Gastrocnemius medialis (tissue), 4 donors: ENCODE measurements around the gene TNC. TPM values are rescaled to one million over a fixed set of nuclear protein-coding genes. Genes with fewer than 3 reads are reported as not detected.

ENCODE experiments used
- ATAC-seq, 2 donors: fragments of 150-250 bp; one replicate each; pipeline ENCODE4 v1.9.1; 2016
- DNase-seq, 2 donors: peaks; one replicate each; pipeline ENCODE4 v3.0.0-alpha.2; 2019
- H3K27ac ChIP-seq, 4 donors: fragments of 200-600 bp; sonication (generic); 1 replicate in 1 of 4; 2 replicates in 3 of 4; pipeline ENCODE4 v1.5.1; 2016 to 2018; ENCODE audit warnings: mild to moderate bottlenecking in 2 of 4, moderate library complexity in 1 of 4
- H3K27me3 ChIP-seq, 3 donors: fragments of 200-600 bp; sonication (generic) in 2 of 3; 1 replicate in 1 of 3; 2 replicates in 2 of 3; pipeline versions ENCODE4 v1.5.1 to v1.6.0; 2016 to 2019; ENCODE audit warnings: mild to moderate bottlenecking in 1 of 3, moderate library complexity in 1 of 3
- H3K36me3 ChIP-seq, 2 donors: fragments of 200-600 bp; sonication (generic) in 1 of 2; one replicate each; pipeline ENCODE4 v1.5.1; 2017 to 2018
- H3K4me1 ChIP-seq, 2 donors: fragments of 200-600 bp; sonication (generic) in 1 of 2; one replicate each; pipeline ENCODE4 v1.5.1; 2016 to 2017; ENCODE audit warnings: mild to moderate bottlenecking in 2 of 2
- H3K4me3 ChIP-seq, 4 donors: fragments of 200-600 bp; sonication (generic) in 3 of 4; 1 replicate in 1 of 4; 2 replicates in 3 of 4; pipeline ENCODE4 v1.5.1; 2016 to 2019; ENCODE audit warnings: mild to moderate bottlenecking in 2 of 4
- H3K9me3 ChIP-seq, 3 donors: fragments of 200-600 bp; sonication (generic) in 2 of 3; 1 replicate in 1 of 3; 2 replicates in 2 of 3; pipeline ENCODE4 v1.5.1; 2016 to 2019
- CTCF ChIP-seq, 5 experiments: fragments of 450-650 bp in 3 of 5; fragments of 200-600 bp in 2 of 5; sonication (generic) in 2 of 5; IDR thresholded peaks in 4 of 5; conservative IDR thresholded peaks in 1 of 5; 1 replicate in 4 of 5; 2 replicates in 1 of 5; pipeline ENCODE4 v1.5.1; 2016 to 2019; ENCODE audit warnings: antibody characterized with exemption in 5 of 5, mild to moderate bottlenecking in 3 of 5, moderate library complexity in 3 of 5
- POLR2A ChIP-seq, 2 donors: fragments of 450-650 bp; IDR thresholded peaks; one replicate each; pipeline ENCODE4 v1.6.1; 2017; ENCODE audit warnings: antibody characterized with exemption in 2 of 2, mild to moderate bottlenecking in 2 of 2, moderate library complexity in 2 of 2
- in situ Hi-C, 4 donors: fragments of 200-750 bp; cut with MboI; loops; one replicate each; pipeline versions ENCODE4 v1.15.0 to v1.8.0; 2017; ENCODE audit warnings: low sequenced_read_pairs in 4 of 4
- intact Hi-C: fragments of 100-400 bp; cut with DNase I; formaldehyde crosslinking; loops from one replicate; pipeline ENCODE4 v1.15.1; 2023; ENCODE audit warnings: low total_unique reads
- total RNA-seq, 4 donors: library from RNA; depleted of rRNA; stranded (reverse); fragments of >200 nt; gene quantifications; one replicate each; pipeline versions ENCODE4 v1.1.0 to v1.2.3, GENCODE V29; 2016

TNC gene
- total RNA-seq, 4 donors from 2014 or later, result 4.3 to 17.6 (median 10.7) TPM; not detected in 1

- intact Hi-C loops, result no loop called here
- no peaks in the 10 kb centered on the region for H3K36me3 ChIP-seq
- no peaks in the 10 kb centered on the region for H3K27me3 ChIP-seq
- ATAC-seq, result no peak
- in situ Hi-C loops, result no loop called here
- no peak for DNase-seq
- H3K27ac ChIP-seq, result no peak overlapping the region
- H3K9me3 ChIP-seq, result no peaks in the 10 kb centered on the region
- TF ChIP-seq CTCF (IDR thresholded peaks at IDR 0.05 in 4 of 5, conservative IDR thresholded peaks at IDR 0.05 in 1 of 5) (no peak), POLR2A (IDR thresholded peaks at IDR 0.05) (no peak)
- no peaks in the 10 kb centered on the region for H3K4me1 ChIP-seq
- H3K4me3 ChIP-seq, result no peak overlapping the region
Measured at GRCh38 chr9:115050002-115050490, 67.9 kb downstream of the TNC start.

GRCh38 chr9:115046824-115047223 is 71.1 kb downstream of the TNC start:
- ATAC-seq (no peak), DNase-seq (no peak)
- intact Hi-C loops, result no loop called here
- no peak overlapping the region for H3K27ac ChIP-seq
- H3K4me3 ChIP-seq, result no peak overlapping the region
- H3K4me1 ChIP-seq, result no peaks in the 10 kb centered on the region
- no peak for TF ChIP-seq CTCF (IDR thresholded peaks at IDR 0.05 in 4 of 5, conservative IDR thresholded peaks at IDR 0.05 in 1 of 5)
- in situ Hi-C loops, result no loop called here
- H3K27me3 ChIP-seq, result no peaks in the 10 kb centered on the region
- H3K36me3 ChIP-seq, result no peaks in the 10 kb centered on the region
- H3K9me3 ChIP-seq, result no peaks in the 10 kb centered on the region

DNA sequence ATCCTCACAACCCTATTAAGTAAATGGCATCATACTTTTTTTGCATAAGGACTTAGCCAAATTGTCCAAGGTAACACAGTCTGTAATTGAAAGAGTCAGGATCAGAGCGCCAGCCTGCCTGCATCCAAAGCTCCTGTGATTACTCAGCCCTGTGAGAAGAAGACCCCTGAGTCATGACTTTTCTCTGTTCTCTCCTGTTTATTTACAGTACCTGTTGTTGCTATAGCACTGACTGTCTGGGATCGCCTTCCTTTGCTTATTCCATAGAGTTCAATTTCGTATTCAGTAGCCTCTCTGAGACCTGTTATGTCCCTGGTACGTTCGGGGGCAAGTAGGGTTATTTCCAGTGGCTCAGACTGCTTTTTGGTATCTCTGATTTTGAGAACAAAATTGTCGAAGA is 71.8 kb downstream of the TNC start:
- no peak for ATAC-seq
- no peaks in the 10 kb centered on the region for H3K27me3 ChIP-seq
- in situ Hi-C loops, result no loop called here
- no peaks in the 10 kb centered on the region for H3K36me3 ChIP-seq
- TF ChIP-seq CTCF (IDR thresholded peaks at IDR 0.05 in 4 of 5, conservative IDR thresholded peaks at IDR 0.05 in 1 of 5) (no peak), POLR2A (IDR thresholded peaks at IDR 0.05) (no peak)
- H3K4me1 ChIP-seq, result no peaks in the 10 kb centered on the region
- no peak overlapping the region for H3K4me3 ChIP-seq
- H3K9me3 ChIP-seq, result no peaks in the 10 kb centered on the region
- intact Hi-C loops, result no loop called here
- H3K27ac ChIP-seq, result no peak overlapping the region
- no peak for DNase-seq

DNA sequence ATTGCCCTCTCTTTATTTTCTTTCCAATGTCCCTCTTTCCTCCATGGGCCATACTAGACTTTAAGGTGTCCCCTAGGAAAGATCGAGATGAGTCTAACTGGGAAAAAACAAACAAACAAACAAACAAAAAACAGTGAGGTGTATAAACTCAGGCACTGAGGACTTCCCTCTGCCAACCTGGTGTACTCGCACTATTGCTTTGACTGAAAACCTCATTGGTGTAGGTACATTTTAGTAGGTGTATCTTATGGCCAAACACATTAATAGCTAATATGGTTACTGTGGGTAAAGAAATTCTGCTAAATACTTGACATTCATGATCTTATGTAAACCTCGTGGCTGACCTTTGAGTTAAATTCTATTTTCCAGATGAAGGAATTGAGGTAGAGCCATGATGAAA is 74.3 kb downstream of the TNC start:
- ATAC-seq, result no peak
- Histone ChIP-seq H3K4me1 (no peaks in the 10 kb centered on the region), H3K27me3 (no peaks in the 10 kb centered on the region), H3K36me3 (no peaks in the 10 kb centered on the region), H3K27ac (no peak overlapping the region), H3K4me3 (no peak overlapping the region), H3K9me3 (no peaks in the 10 kb centered on the region)
- no peak for DNase-seq
- intact Hi-C loops (no loop called here), in situ Hi-C loops (no loop called here)
- no peak for TF ChIP-seq CTCF (IDR thresholded peaks at IDR 0.05 in 4 of 5, conservative IDR thresholded peaks at IDR 0.05 in 1 of 5)
- TF ChIP-seq POLR2A (IDR thresholded peaks at IDR 0.05), result no peak

DNA sequence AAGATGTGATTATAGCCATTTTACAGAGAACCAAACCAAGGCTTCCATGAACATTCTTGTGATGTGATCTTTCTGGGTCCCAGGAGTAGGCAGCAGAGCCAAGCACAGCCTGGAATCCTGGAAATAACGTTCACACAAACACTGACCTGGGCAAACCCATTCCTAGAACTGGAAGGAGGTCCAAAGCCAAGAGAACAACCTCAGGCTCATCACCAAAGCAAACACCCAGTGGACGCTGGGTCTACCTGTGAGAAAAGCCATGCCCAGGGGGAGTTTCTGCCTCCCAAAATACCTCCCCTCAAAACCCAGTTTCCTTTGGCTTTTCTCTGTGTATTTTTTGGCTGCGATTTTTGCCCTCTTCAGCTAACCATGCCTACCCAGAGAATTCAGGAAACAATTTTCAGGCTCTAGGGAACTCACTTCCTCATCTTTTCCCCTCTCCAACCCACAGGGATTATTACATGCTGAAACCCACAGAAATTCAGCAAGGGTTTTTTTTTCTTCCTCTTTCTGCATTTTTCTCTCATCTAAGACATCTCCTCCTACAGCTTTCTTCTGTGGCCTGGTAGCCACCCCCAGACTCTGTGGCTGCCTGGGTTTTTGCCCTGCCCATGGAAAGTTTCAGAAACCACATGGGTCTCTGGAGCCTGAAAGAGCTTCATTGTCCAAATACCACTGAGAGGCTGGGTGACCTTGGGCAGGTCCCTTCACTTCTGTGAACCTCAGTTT is 75.0 kb downstream of the TNC start:
- no peak overlapping the region for H3K4me3 ChIP-seq
- H3K36me3 ChIP-seq, result no peaks in the 10 kb centered on the region
- H3K9me3 ChIP-seq, result no peaks in the 10 kb centered on the region
- no peak for DNase-seq
- intact Hi-C loops, result no loop called here
- no peak overlapping the region for H3K27ac ChIP-seq
- no peak for ATAC-seq
- TF ChIP-seq POLR2A (IDR thresholded peaks at IDR 0.05) (no peak), CTCF (IDR thresholded peaks at IDR 0.05 in 4 of 5, conservative IDR thresholded peaks at IDR 0.05 in 1 of 5) (no peak)
- no peaks in the 10 kb centered on the region for H3K4me1 ChIP-seq
- in situ Hi-C loops, result no loop called here
- H3K27me3 ChIP-seq, result no peaks in the 10 kb centered on the region
